GM19351 (cell line): Measurements from ENCODE around the gene TNRC6C.

Experiments
- ATAC-seq: cut with Tn5 transposase; IDR thresholded peaks from one replicate; pipeline ENCODE4 v1.9.1; 2021; ENCODE audit warnings: mild to moderate bottlenecking, moderate library complexity; ENCODE audit not compliant: unreplicated experiment

The TNRC6C gene

DNA sequence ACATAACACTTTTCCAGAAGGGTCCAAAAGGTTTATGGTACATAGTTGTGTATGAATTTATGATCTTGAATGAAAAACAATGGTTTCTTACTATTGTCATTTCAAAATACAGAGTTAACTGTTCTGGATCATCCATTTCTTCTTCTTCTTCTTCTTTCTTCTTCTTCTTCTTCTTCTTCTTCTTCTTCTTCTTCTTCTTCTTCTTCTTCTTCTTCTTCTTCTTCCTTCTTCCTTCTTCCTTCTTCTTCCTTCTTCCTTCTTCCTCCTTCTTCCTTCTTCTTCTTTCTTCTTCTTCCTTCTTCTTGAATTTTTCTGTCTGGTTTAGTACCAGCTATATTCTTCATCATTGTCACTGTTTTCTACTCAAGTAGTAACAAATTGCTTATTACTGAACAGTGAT is 47.8 kb downstream of the TNRC6C start:
- no peak for ATAC-seq

DNA sequence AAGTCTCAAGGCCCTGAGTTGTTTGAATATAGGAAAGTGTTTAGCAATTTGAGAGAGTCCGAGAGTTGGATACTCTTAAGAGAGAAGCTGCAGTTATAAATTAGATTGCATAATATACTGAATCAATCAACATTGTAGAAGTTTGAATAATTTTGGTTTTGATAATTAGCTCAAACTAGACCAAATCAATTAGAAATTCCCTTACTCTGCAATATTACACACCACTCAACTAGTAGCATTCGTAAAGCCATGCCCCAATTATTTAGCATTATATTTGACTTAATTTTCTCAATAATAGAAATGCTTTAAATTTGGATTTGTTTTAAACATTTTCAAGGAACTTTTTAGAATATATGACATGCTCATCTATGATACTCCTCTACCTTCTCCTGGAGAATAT is 49.1 kb downstream of the TNRC6C start:
- no peak for ATAC-seq

GRCh38 chr17:78010759-78011158 is 52.3 kb downstream of the TNRC6C start:
- ATAC-seq, result no peak

- ATAC-seq, result no peak
Observed at GRCh38 chr17:78012428-78012827, 53.9 kb downstream of the TNRC6C start.

DNA sequence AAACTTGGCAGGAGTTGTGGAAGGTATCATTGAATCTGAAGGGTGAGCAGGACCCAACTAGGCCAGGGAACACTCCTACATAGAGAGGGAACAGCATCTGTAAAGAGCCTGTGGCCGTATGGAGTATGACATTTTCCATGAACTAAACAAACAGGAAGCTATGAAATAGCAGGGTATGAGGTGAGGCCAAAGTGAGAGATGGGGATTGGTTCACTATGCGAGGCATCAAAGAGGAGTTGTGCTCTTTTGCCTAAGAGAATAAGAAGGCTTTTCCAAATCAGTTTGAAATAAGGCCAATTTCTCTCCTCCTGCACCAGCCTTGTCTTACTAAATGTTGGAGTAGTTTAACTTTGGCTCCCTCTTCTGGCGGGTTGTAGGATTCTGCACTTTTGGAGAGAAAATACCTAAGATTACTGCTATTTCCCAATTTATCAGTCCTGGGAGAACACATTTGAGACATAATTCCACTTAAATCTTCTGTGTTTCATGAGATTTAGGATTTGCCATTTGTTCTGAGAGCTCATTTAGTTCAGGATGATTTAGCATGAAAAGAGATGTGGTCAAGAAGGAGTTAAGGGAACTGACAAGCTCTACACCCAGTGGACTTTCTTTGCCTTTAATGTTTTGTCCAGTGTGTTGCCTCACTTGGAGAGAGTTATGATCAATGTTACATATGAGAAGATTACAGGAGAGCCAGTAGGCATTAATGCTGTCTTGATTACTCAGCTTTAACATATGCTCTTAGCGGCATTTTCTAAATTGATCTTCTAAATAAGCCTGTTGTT is 55.4 kb downstream of the TNRC6C start:
- no peak for ATAC-seq

DNA sequence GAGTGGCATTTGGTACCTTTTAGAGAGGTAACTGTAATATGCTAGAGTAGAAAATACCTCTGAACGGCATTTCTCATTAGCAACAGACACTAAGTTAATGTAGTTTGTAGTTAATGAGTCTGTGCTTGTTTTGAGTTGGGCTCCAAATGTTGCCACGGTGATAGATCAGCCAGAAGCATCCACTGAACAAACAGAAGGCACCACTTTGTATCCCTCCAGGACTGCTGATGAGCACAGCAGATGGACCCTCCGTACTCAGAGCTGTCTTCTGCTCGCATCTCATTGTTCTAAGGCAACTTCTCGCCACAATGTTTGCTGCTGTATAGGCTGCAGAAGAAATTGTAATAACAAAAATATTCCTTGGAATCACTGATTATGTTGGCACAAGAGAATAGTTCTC is 56.1 kb downstream of the TNRC6C start:
- ATAC-seq, result no peak

- no peak for ATAC-seq
Observed at GRCh38 chr17:78016852-78017251, 58.3 kb downstream of the TNRC6C start.

- no peak for ATAC-seq
Observed at GRCh38 chr17:78019367-78019975, 61.0 kb downstream of the TNRC6C start.

DNA sequence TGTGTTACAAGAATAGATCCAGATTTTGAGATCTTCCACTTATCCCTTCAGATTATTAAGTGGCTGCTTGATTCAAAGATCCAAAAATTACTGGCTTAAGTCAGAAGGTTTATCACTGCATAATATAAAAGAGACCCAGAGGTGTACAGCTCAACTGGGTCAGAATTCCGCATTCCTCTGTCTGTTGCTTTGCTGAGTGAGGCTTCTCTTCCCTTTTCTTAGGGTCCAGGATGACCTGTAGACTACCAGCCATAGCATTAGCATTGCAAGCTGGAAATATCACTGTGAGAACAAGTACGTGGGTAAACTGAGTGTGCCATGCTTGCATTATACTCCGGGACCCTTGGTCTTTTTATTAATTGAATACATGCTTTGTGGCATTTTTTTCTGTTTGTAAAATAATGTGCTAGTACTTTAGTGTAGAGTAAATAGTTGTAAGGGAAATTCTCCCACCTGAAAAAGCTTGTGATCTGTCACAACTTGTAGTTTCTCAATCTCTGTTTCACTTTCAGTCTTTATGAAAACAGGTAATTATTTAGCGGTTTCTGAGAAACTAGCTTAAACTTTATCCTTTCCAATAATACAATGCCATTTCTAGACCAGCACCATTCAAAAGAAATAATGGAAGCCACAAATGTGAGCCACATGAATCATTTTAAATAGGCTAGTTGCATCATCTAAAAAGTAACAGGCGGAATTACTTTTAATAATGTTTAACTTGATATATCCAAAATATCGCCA is 61.6 kb downstream of the TNRC6C start:
- no peak for ATAC-seq

- ATAC-seq, result no peak
Observed at GRCh38 chr17:78020717-78021108, 62.2 kb downstream of the TNRC6C start.

DNA sequence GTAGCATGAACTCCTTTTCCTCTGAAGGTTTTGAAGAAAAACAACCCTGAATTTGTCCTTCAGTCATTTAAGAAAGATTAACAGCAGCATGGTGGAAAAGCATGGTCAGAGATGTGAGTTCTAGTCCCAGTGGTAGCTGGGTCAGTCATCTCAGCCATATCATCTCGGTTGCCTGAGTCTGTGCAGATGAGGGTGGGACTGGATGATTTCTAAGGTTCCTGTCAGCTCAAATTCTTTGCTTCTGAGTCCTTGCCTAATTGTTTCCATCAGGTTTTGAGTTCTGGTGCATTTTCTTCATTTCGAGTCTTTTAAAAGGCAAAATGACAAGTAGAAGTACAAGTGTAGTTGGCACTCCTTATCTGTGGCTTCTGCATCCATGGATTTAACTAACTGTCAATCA is 63.9 kb downstream of the TNRC6C start:
- ATAC-seq, result no peak

- ATAC-seq, result no peak
Observed at GRCh38 chr17:78023042-78023441, 64.5 kb downstream of the TNRC6C start.

DNA sequence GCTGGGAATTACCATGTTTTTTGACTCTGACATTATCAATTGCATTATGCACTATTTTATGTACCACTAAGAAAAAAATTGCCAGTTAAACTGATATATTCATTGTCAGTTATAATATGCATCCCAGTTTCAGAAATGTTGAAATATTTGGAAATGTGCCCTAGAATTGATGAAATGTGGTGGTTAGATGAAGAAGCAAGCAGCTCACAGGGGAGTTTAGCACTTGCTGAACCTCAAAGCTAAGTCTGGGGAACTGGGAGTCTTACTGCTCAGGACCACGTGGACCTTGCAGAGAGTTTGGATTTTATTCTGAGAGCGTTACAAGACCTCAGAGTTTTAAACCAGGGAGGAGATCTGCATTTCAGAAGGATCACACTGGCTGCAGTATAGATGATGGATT is 67.9 kb downstream of the TNRC6C start:
- no peak for ATAC-seq

- ATAC-seq, result no peak
Observed at GRCh38 chr17:78027121-78027520, 68.6 kb downstream of the TNRC6C start.

DNA sequence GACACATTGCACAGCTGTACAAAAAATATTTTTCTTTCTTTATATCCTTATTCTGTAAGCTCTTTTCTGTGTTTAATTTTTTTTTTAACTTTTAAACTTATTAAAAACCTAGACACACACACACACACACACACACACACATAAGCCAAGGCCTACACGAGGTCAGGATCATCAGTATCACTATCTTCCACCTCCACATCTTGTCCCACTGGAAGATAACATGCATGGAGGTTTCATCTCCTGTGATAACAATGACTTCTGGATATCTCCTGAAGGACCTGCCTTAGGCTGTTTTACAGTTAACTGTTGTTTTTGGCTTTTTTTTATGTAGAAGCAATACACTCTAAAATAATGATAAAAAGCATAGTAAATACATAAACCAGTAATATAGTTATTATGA is 71.2 kb downstream of the TNRC6C start:
- no peak for ATAC-seq

DNA sequence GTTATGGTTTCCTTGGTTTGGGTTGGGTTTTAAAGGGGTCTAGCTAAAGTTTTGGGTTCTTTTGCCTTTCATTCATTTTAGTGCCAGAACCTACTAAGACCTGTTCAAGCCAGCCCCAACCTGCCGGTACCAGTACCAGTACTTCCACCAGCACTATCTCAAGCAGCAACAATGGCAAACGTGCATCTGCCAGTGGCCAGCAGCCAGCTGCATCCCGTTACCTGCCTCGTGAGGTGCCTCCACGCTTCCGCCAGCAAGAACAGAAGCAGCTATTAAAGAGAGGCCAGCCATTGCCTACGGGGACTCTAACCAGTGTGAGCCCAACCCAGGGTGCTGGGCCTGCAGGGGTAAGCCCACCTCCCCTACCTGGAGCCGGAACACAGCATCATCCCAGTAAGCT is 72.9 kb downstream of the TNRC6C start:
- ATAC-seq, result no peak

GRCh38 chr17:78032166-78032565 is 73.7 kb downstream of the TNRC6C start:
- no peak for ATAC-seq

- no peak for ATAC-seq
Observed at GRCh38 chr17:78034429-78035091, 76.1 kb downstream of the TNRC6C start.

DNA sequence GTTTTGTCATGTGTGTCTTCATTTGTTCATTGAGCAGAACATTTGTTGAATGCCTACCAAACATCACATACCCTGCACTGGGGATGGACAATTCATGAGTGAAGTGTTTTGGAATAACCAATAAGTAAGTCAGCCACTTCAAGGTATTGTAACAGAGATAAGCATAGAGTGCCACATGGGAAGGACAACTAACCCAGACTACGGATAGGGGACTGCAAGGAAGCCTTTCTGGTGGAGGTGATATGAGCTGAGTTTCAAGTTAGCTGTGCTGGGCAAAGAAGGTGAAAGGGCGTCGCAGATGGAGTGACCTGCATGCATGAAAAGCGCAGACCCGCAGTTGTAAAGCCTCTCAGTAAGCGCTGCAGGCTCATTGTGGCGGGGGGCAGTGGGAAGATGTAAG is 78.8 kb downstream of the TNRC6C start:
- ATAC-seq, result no peak

- ATAC-seq, result no peak
Observed at GRCh38 chr17:78038748-78039288, 80.3 kb downstream of the TNRC6C start.

DNA sequence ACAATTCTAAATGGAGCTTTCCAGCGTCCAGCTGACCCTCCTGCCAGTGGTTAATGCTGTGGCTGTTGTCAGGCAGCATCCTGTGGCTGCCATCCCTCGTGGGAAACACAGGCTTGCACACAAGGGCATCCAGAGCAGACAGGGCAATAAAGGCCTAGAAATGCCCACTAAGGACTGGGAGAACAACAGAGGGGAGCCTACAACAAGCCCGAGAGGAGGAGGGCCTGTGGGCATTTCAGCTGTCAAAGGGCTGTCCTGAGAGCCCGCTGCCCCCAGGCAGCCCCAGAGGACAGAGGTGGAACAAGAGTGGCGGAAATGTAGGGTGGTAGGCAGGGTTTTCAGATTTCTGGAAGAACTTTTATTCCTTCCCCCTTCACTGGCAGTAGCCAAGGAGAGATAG is 81.1 kb downstream of the TNRC6C start:
- ATAC-seq, result no peak
